Suppressor macrophage (primary cell): Measurements from ENCODE around the gene SESTD1.

Experiments
- DNase-seq, 4 experiments: peaks; one replicate each; pipeline ENCODE4 v3.0.0-alpha.2; 2020 to 2022
- total RNA-seq, 17 experiments: gene quantifications; one replicate each; lab custom pipeline; 2026; ENCODE audit warnings: mixed read lengths in 6 of 17, inconsistent platforms in 3 of 17; lab: John Stamatoyannopoulos, UW

The SESTD1 gene, protein sequence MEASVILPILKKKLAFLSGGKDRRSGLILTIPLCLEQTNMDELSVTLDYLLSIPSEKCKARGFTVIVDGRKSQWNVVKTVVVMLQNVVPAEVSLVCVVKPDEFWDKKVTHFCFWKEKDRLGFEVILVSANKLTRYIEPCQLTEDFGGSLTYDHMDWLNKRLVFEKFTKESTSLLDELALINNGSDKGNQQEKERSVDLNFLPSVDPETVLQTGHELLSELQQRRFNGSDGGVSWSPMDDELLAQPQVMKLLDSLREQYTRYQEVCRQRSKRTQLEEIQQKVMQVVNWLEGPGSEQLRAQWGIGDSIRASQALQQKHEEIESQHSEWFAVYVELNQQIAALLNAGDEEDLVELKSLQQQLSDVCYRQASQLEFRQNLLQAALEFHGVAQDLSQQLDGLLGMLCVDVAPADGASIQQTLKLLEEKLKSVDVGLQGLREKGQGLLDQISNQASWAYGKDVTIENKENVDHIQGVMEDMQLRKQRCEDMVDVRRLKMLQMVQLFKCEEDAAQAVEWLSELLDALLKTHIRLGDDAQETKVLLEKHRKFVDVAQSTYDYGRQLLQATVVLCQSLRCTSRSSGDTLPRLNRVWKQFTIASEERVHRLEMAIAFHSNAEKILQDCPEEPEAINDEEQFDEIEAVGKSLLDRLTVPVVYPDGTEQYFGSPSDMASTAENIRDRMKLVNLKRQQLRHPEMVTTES
- total RNA-seq, result 30.4 to 230 (median 50.0) reads per million in 17 experiments

DNA sequence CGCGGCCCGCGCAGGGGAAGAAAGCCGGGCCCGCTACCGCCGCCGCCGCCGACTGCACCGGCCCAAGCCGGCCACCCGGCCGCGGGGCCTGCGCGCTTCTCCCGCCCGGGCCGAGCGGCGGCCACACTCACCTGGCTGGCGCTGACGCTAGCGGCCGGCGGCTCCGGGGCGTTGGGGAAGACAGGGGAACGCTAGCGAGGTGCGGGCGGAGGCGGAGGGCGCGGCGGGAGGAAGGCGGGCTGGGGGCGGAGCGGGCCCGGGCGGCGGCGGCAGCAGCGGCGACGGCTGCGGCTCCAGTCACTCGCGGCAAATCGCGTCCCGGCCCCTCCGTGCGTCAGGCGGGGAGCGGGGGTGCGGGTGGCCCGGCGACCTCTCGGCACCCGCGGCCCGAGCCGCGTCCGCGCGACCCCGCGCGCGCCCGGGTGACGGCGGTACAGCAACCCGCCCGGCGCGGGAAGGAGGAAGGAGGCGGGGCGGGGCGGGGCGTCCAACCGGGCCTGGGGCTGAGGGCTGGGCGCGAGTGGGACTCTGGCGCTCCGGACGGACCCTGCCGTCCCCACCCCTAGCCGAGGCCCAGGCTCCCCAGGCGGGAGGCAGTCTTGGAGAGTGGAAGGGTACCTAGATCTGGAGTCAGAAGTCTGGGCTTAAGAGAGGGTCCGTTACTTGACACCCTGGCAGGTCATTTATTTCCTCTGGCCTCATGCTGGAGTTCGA is at the start of gene SESTD1:
TSS of gene SESTD1 (minus strand) at position 465 of the 714 bp plus-strand sequence. CDS start 72,991 bp downstream, outside the sequence.
- DNase-seq, result peak; percentile 83 to 92 (median 88)

DNA sequence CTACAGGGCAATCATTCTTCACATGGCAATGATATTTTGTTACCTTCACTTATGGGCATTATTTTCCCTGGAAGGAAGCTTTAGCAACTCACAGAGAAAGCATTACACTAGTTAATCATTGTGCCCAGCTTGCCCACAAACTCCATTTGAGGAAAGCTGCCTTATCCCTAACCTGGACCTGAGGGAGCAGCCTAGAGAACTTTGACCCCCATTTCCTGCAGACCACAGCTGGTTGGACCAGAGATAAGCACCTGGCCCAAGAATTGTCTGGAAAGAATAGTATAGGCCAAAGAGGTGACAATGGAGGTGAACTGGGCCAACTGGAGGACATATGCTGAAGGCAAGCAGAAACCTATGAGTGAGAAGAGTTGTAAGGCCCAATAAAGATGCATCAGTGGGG is 48.4 kb upstream of the SESTD1 start:
- DNase-seq, result no peak

DNA sequence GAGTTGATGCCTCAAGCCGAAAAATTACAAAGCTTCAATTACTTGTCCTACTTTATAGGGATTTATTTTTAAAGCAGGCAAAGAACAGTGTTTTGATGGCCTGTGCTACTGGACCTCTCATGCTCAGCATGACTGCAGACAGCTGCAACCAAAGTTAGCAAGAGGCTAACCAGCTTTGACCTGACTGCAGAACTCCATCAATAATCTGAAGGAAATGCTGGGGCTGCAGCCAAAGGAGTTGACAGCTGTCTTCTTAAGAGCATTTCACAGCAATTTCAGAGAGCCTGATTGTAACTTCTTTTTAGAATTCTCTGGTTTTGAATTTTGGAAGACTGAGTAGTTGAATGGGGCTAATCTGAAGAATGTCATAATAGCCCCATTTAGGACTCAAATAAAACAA is 46.5 kb upstream of the SESTD1 start:
- no peak for DNase-seq

DNA sequence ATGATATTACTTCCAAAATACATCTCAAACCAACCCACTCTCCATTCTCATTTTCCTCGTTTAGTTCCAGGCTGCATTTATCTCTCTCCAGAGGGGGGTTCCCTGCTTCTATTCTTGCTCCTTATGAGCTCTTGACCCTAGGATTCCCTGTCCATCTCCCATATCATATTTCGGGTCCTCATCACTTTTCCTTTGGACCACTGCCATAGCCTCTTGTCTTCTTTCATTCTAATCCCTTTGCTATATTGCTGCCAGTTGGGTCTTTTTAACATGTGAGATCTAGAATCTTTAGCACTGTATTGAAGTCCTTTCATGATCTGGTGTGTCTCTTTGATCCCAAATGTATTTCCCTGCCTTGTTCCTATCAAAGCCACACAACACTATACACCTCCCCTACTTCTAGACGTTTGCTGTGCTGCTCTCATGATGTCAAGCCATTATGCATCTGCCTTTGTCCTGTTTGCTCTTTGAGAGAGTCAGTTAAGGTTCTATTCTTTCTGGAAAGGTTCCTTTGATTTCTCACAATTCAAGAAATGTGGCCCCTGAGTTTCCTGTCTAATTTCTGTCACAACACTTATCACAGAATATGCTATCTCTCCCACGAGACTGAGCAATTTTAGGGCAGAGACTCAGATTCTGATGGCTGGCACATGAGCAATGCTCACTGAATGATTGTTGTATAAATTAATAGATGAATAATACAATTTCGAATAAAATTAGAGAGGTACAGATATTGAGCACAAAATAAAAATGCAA is 43.2 kb upstream of the SESTD1 start:
- no peak for DNase-seq

DNA sequence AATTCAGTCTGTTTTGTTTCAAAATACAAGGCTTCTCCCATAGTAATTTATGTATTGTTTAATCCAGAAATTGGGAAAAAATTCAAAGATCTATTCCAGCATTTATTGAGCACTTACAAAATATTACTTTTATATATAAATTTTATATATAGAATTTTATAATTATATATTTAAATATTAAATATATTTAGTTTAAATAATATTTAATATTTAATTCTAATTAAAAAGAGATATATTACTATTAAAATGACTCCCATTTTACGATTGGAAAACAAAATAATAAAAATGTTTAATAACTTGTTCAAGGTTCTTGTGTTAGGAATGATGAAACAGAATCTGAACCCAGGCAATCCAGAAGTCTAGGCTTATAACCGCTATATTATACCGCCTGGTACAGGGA is 40.5 kb upstream of the SESTD1 start:
- no peak for DNase-seq

DNA sequence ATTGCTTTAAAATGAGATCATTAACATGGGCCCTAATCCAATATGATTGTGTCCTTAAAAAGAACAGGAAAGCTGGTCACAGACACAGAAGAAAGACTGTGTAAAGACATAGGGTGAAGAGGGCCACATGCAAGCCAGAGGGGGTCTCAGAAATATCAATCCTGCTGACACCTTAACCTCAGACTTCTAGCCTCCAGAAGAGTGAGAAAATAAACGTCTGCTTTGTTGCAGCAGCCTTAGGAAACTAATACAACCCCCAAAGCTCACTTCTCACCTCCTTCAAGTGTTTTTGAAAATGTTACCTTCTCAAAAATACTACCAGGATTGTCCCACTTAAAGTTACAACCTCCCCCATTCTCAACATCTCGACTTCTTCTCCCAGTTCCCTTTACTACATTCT is 39.8 kb upstream of the SESTD1 start:
- DNase-seq, result no peak

DNA sequence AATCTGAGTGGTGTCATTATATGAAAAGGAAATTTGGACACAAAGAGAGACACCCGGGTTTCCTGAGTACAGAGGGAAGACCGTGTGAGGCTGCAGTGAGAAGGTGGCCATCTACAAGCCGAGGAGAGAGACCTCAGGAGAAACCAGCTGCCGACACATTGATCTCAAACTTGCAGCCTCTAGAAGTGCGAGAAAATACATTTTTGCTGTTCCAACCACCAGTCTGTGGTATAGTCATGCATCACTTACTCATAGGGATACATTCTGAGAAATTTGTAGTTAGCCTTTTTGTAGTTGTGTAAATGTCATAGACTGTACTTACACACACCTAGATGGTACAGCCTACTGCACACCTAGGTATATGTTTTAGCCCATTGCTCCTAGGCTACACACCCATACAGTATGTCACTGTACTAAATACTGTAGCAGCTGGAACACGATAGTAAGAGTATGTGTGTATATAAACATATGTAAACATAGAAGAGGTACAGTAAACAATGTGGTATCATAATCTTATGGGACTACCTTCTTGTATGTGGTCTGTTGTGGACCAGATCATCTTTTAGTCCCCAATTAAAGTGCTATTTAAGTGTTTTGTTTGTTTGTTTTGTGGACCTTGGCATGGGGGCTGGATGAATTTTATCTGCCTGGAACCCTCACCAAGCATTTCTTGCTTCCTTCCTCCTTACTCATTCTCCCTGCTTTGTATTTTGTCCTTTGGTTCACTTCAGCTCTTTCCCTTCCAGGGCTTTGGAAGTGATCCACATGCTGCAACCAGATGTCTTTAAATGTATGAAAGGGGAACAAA is 38.3 kb upstream of the SESTD1 start:
- no peak for DNase-seq

DNA sequence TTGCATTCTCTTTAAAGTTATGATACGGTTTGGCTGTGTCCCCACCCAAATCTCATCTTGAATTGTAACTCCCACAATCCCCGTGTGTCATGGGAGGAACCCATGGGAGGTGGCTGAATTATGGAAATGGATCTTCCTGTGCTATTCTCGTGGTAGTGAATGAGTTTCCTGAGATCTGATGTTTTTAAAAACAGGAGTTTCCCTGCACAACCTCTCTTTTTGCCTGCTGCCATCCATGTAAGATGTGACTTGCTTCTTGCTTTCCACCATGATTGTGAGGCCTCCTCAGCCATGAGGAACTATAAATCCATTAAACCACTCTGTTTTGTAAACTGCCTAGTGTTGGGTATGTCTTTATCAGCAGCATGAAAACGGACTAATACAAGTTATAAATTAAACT is 37.5 kb upstream of the SESTD1 start:
- no peak for DNase-seq

DNA sequence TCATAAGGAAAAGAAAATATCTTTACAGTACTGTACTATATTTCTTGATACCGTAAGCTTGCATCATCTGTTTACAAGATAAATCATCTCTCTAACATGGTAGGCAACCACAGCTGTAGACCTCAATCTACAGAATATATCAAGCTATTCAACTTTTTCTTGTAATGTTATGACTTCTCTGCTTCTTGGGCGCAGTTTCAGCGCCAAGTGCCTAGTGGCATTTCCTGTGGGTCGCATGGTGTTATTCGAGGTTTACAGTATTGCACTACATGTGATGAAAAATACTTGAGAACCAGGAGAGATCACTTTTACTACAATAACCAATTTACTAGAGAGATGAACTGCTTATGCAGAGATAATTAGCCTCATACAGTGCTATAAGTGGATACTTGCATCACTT is 34.0 kb upstream of the SESTD1 start:
- no peak for DNase-seq

DNA sequence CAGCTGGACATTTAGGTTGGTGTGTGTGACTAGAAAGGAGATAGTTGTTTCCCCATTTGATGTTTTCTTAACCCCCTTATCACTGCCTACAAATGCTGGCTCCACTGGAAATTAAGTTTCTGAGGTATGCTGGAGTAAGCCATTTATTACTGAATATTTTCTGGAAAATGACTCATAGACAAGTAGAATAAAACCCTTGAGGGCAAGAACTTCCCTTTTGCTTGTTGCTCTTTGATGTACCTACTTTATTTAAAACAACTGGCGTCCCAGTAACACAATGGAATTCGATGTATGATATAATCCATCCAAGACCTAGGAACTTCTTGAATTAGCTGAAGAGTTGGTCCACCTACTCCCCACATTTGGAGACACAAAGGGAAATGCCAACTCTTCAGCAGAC is 33.3 kb upstream of the SESTD1 start:
- DNase-seq, result no peak

DNA sequence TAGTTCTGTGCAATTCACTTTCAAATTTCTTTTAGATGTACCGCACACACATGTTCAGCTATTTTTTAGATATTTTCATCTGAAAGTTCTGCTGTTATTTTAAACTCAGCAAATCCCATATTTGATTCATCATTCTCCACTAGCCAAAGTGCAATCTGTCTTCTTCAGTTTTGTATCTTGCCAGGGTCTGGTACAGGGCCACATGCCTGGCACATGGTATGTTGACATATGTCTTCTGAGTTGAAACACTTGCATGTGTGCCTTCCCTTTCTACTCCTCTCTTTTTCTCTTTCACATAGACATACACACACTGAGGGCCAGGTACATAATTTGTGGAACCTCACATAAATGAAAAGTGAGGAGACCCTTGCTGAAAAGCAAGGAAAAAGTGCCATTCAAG is 25.7 kb upstream of the SESTD1 start:
- no peak for DNase-seq

DNA sequence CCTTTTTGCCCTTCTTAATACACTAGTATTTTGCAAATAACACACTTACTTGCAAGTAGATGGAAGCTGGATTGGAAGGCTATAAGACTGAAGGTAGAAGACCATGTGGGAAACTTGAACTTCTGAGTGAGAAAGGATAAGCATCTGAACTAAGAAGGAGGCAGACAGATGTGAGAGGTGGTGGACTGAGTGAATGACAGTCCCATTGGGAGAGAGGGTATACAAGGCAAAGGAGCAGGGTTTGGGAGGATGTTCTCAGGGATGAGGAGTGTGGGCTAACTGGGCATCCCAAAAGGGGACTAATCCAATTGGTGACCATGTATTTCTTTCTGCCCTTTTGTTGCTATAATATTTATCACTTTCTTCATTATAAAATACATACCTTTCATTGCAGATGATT is 20.4 kb upstream of the SESTD1 start:
- DNase-seq, result no peak

DNA sequence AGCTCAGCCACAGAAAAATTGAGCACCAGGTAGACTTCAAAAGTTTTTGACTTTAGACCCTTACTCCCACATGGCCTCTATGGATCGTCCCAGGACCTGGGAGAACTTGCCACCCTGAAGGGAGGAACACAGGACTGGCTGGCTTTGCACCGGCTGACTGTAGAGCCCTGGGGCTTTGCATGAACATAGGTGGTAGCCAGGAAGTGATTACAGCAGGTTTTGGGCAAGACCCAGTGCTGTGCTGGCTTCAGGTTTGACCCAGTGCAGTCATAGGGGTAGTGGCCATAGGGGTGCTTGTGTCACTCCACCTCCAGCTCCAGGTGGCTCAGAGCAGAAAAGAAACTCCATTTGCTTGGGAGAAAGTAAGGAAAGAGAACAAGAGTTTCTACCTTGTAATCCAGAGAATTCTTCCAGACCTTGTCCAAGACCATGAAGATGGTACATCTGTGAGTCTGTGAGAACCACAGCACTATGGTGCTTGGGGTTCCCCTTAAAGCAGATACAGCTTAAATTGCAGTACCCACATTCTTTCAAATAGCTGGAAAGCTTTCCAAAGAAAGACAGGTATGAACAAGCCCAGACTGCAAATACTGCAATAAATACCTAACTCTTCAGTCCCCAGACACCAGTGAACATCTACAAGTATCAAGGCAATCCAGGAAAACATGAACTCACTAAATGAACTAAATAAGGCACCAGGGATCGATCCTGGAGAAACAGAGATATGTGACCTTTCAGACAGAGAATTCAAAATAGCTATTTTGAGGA is 13.0 kb upstream of the SESTD1 start:
- no peak for DNase-seq

DNA sequence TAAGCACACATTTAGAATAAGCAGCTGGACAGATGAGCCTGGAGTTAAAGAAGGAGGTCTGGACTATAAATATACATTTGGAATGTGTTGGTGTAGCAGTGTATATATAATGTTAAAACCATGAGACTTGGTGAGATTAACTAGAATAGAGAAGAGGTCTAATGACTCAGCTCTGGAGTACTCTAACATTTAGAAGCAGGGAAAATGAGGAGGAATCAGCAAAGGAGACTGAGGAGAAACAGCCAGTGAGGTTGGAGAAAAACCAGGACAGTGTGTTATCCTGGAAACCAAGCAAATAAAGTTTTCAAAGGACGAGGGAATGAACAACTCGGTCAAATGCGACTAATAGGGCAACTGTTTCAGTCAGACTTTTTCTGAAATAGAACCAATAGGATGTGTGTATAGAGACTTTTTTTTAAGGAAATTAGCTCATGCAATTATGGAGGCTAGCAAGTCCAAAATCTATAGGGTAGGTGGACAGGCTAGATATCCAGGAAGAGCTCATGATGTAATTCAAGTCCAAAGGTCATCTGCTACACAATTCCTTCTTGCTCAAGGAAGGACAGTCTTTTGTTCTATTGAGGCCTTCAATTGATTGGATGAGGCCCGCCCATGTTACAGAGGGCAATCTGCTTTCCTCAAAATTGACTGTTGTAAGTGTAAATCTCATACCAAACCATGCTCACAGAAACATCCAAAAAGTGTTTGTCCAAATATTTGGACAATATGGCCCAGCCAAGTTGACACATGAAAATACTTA is 10.8 kb upstream of the SESTD1 start:
- peak in 1 of 4 experiments; percentile 7 for DNase-seq

DNA sequence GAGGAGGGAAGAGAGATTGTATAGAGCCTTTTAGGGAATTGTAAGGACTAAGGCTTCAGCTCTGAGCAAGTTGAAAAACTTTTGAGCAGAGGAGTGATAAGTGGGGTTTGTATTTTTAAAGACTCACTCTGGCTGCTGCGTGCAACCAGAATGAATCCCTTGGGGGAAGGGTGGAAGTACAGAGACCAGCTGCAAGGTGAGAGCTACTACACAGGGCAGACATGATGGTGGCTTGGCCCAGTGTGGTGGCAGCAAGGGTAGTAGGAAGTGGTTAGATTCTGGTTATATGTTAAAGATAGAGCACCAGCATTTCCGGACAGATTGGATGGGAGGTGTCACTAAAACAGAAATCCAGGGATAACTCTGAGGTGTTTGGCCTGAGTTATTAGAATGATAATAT is 10.1 kb upstream of the SESTD1 start:
- DNase-seq, result no peak

DNA sequence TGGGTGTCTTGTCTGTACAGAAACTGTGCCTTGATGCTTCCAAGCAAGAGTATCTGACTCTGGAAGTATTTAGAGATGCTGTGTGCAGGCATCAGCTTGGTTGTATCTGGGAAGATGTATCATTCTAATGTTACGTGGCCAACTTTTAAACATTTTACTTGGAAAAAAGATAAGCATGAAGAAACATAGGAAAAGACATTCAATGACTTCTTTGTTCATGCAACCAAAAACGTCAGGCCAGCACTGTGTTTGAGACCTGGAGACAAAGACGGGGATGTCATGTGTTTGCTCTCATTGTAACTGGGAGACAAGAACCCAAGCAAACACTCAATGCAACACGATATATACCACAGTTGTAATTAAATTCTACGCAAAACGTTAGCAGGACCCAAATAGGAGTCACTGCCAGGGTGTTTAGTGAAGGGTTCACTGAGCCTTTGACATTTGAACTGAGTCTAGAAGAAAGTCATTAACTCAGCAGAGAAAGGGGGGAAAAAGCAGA is 8.9 kb upstream of the SESTD1 start:
- DNase-seq, result no peak

DNA sequence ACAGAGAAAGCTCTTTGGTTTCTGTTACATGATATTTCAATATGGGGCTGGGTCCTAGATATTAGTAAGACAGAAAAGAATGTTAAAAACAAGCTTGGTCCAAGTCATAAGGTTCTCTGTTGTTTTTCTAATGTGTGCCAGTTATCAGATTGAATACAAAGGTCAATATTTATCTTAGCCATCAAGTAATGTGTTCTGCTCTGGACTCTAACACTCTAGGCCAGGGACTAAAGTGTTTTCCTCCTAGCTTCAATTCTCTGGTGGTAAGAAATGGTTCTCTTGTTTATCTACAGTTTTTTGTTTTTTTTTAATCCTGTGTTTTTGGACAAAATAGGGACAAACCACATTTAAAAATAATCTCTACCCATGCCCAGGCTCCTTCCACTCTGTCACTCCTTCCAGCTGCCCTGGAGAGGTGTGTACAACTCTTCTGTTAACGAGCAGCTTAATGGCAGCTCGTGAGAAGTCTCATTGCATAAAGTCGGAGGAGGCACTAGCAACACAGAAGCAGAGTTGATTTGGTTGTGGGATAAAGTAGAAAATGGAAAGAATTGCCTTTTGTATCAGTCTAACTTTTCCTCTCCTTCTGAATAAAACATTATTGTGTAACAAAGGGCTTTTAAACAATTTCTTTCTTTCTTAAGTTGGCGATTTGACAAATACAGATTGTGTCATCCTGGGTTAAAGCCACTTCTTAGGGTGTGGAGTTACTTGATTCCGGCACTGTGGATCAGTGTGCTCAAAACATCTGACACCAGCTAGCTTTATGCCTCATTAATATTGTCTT is 8.0 kb upstream of the SESTD1 start:
- no peak for DNase-seq

DNA sequence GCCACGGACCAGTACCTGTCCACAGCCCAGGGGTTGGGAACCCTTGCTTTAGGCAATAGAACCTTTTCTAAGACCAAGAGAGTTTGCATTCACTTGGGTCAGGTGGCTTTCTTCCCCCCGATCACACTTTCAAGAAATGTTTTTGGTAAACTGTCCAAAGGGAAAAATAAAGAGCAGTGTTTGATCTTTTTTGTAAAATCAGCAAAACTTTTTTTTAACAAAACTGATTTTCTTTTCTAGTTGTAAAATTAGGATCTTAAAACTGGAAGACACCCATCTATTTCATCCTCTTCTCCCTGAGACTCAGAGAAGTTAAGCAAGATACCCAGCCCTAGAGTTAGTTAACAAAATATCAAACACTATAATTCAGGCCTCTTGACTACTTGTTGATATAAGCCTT is 6.1 kb upstream of the SESTD1 start:
- DNase-seq, result no peak

DNA sequence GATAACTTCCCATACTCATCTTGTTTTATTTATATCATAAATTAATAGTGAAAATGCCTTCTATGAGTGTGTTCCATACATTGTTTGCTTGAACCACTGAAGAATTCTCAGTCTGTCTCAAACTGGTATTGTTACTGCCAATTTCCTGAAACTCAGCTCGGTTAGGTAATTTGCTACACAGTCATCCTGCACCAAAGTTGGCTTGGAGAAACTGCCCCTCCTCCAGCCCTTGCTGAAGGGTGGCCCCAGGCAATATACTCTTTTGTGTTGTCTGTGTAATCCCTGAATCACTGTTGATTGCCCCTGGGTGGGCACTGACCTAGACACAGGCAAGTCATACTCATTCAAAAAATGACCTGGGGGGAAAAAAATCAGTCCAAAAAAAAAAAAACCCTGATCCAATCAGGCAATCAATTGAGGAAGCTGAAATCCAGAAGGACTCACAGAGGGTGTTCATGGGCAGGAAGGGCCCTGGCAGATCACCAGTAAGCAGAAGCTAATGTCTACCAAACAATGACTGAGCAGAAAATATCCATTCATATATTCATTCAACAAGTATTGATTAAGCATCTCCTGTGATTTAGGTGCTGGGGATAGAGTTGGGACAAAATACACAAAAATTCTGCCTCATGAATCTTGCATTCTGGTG is 3.8 kb upstream of the SESTD1 start:
- DNase-seq, result peak; percentile 56 to 79 (median 74)
